ENCODE results near the gene EGFL7. TPM values are rescaled to one million over a fixed set of nuclear protein-coding genes. Genes with fewer than 3 reads are reported as not detected.
A peak's percentile ranks its signal among the peaks of the same experiment; 100 is the strongest.

Gene EGFL7
- total and polyA plus RNA-seq, 2 of the 13 experiments (the other 11 are each of a cell fraction or from before 2014, with no cell fraction given) = 0.20 to 5.1 TPM

DNA sequence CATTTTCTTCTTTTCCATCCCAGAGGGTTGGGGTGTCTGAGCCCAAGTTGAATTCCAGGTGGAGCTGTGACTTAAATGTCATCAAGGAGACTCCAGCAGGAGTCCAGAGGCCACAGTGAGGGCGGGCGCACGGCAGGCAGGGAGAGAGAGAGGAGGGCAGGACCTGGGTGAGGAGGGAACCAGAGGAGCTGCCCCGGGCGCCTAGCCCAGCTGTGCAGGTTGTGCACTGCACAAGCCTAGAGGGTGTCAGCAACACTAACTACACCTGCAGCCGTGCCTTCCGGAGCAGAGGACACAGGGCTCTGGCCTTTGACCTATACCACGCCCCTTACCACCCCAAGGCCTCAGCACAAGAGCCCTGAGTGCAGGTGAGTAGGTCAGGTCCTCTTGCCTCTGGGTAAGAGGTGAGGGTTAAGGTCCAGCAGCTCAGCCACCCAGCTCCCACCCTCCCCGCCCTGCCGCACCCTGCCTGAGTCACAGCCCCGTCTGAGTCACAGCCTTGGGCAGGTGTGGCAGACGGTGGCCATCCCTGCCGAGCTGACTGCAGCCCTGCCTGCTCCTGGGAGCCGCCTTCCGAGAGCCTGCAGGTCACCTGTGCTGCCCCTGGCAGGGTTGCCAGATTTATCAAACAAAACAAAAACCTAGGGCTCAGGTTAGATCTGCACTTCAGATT, 30.9 kb downstream of the EGFL7 start (continued):
- TF ChIP-seq SETDB1 (CRISPR knock-in tag; IDR thresholded peaks at IDR 0.05; ENCODE audit: borderline replicate concordance) = no peak
- TF ChIP-seq ZNF609 (CRISPR knock-in tag; IDR thresholded peaks at IDR 0.05; ENCODE audit: borderline replicate concordance) = peak; percentile 86
- no peak for TF ChIP-seq MEIS1 (CRISPR knock-in tag; IDR thresholded peaks at IDR 0.05; ENCODE audit: borderline replicate concordance)
- TF ChIP-seq NKX3-1 (CRISPR knock-in tag; IDR thresholded peaks at IDR 0.05) = no peak
- no peak for TF ChIP-seq RFX5 (IDR thresholded peaks at IDR 0.05; ENCODE audit: low read depth, low read length)
- peak; percentile 98 for TF ChIP-seq RXRA (CRISPR knock-in tag; IDR thresholded peaks at IDR 0.05)
- TF ChIP-seq HOXA7 (CRISPR knock-in tag; IDR thresholded peaks at IDR 0.05) = no peak
- no peak for TF ChIP-seq RFXANK (CRISPR knock-in tag; IDR thresholded peaks at IDR 0.05)
- TF ChIP-seq ZFP36 (IDR thresholded peaks at IDR 0.05; ENCODE audit: borderline replicate concordance, low read depth, low read length, partially characterized antibody) = no peak
- TF ChIP-seq, protein P1, sequence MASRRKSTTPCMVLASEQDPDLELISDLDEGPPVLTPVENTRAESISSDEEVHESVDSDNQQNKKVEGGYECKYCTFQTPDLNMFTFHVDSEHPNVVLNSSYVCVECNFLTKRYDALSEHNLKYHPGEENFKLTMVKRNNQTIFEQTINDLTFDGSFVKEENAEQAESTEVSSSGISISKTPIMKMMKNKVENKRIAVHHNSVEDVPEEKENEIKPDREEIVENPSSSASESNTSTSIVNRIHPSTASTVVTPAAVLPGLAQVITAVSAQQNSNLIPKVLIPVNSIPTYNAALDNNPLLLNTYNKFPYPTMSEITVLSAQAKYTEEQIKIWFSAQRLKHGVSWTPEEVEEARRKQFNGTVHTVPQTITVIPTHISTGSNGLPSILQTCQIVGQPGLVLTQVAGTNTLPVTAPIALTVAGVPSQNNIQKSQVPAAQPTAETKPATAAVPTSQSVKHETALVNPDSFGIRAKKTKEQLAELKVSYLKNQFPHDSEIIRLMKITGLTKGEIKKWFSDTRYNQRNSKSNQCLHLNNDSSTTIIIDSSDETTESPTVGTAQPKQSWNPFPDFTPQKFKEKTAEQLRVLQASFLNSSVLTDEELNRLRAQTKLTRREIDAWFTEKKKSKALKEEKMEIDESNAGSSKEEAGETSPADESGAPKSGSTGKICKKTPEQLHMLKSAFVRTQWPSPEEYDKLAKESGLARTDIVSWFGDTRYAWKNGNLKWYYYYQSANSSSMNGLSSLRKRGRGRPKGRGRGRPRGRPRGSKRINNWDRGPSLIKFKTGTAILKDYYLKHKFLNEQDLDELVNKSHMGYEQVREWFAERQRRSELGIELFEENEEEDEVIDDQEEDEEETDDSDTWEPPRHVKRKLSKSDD (CRISPR knock-in tag; IDR thresholded peaks at IDR 0.05; ENCODE audit: low read depth) = peak; percentile 40; the same call in 1 of the 2 replicates
- TF ChIP-seq ATF7 (IDR thresholded peaks at IDR 0.05) = no peak
- no peak for TF ChIP-seq ATF7 (CRISPR knock-in tag; IDR thresholded peaks at IDR 0.05)
- TF ChIP-seq ZNF335 (CRISPR knock-in tag; IDR thresholded peaks at IDR 0.05) = no peak
- 0 out of 2 replicates have a peak, but pooled peaks have one; percentile 18 for TF ChIP-seq AHR (CRISPR knock-in tag; IDR thresholded peaks at IDR 0.05)
- peak in 1 of 2 experiments; percentile 72; a peak in 1 of 4 replicates for TF ChIP-seq HMGXB4 (CRISPR knock-in tag; IDR thresholded peaks at IDR 0.05; ENCODE audit: borderline replicate concordance in 1 of 2, low read depth in 1 of 2)
- TF ChIP-seq XRCC5 (optimal IDR thresholded peaks at IDR 0.05; ENCODE audit: low read length) = peak; percentile 16
- no peak for TF ChIP-seq CC2D1A (CRISPR knock-in tag; IDR thresholded peaks at IDR 0.05)
- TF ChIP-seq, protein P2, sequence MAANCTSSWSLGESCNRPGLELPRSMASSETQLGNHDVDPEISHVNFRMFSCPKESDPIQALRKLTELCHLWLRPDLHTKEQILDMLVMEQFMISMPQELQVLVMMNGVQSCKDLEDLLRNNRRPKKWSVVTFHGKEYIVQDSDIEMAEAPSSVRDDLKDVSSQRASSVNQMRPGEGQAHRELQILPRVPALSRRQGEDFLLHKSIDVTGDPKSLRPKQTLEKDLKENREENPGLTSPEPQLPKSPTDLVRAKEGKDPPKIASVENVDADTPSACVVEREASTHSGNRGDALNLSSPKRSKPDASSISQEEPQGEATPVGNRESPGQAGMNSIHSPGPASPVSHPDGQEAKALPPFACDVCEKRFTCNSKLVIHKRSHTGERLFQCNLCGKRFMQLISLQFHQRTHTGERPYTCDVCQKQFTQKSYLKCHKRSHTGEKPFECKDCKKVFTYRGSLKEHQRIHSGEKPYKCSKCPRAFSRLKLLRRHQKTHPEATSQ (CRISPR knock-in tag; IDR thresholded peaks at IDR 0.05; ENCODE audit: borderline replicate concordance) = no peak; the same call in 1 of the 2 replicates
- peak; percentile 86 for TF ChIP-seq MED1 (CRISPR knock-in tag; IDR thresholded peaks at IDR 0.05)

All from HepG2 (cell line).